HG02885 (cell line): ENCODE measurements around the gene EHD3.
A peak's percentile ranks its signal among the peaks of the same experiment; 100 is the strongest.

Experiments
- ATAC-seq: cut with Tn5 transposase; IDR thresholded peaks from one replicate; pipeline ENCODE4 v1.9.1; 2021; ENCODE audit warnings: mild to moderate bottlenecking; ENCODE audit not compliant: unreplicated experiment, poor library complexity

The EHD3 gene

DNA sequence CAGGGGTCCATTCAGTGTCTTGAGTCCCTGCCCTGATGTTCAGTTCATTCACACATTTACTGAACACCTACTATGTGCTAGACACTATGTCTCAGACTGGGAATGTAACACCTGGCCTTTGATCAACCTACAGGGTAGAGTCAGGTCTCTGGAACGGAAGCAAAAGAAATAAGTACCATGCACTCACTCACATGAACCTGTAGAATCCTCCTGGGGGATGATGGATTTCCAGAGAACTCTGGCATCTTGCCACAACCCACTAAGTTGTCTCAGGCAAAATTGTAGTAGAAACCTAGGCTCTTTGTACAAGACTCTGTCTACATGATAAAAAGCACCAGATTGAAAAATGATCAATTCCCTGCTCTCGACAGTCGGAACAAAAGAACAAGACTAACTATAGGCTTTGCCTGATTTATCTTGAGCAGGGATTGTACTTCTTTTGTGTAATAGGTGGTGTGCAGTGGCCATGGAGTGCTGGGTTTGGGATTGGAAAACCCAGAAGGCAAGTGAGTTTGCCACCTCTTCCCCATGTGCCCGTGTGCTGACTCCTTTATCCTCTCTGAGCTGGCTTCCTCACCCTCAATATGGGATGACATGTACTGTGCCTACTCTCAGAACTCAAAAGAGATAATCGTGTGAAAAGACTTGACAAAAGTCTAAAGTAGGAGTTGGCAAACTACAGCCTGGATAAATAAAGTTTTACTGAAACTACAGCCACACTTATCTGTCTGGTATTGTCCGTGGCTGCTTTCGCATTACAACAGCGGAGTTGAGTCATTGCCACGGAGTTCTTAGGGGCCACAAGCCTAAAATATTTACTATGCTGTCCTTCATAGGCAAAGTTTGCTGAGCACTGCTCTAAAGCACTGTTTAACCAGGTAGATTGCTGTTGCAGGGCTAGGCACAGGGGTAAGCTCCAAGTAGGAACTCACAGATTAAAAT, 21.0 kb upstream of the EHD3 start:
- no peak for ATAC-seq

DNA sequence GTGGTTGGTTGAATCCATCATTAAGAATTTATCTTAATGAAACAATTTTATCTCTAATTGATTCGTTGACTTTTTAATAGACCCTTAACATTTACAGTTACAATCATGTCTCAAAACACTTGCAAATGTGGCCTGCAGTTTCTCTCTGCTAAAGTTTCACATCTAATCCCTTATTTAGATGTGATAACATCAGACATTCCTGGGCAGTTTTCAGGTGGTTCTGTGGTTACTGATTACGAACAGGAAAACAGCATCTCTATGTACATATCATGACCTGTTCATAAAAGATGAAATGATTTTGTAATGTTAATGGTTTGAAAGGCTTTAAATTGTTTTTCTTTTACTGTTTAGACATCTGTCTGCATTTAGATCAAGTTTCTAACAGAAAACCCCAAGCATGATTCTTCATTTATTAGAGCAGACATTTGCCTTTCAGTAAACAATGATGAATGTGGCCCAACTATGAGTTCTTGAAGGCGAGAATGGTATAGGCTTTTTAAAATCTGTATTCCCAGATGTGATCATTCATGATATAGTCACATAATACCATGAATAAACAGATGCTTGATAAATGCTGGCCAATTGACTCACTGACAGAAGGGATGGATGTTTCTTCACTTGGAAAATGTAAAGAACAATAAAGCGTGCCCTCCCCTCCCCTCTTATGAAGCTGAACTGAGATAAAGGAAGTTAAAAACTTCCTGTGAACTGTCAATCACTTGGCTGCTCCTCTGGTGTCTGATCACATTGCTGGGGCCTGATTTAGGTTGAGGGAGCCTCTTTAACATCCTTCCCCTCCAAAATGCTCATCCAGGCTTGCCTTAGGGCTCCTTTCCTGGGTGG, 20.1 kb upstream of the EHD3 start:
- ATAC-seq: no peak

DNA sequence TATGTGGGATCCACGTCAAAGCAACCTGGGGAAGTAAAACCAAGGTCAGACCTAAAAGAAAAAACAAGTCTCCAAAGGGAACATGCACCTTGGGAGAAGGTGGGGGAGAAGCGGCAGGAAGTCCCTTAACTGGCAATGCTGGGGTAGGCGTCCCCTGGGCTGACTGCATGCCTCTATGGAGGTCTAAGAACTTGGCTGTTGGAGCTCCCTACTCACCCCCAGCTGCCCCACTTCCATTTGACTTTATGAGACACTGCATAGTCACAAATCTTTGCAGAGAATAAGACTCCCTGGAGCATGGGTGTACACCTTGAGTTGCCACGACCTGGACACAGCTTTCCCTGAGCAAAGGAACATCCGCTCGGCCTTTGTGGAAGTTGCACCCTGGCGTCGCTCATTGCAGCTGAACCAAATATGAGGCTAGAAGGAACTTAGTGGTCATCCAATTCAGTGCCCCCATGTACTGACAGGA, 19.5 kb upstream of the EHD3 start:
- ATAC-seq: no peak

DNA sequence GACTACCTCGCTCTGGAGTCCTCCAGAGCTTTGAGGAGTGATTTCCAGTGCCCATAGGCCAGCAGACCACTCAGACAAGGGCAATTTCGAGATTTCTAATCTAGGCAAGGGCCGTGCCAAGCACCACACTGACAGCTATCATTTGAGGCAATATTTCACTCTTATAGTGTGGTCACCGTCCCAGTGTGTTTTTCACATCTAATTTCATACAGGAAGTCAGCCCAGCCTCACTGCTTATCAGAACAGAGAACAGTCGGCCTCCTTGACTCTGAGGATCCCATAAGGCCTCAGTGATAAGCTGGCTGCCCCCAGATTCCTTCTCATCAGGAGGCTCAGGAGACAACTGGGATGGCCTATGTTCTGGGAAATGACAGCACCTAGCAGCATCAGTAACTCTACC, 17.2 kb upstream of the EHD3 start:
- peak; percentile 49 for ATAC-seq

DNA sequence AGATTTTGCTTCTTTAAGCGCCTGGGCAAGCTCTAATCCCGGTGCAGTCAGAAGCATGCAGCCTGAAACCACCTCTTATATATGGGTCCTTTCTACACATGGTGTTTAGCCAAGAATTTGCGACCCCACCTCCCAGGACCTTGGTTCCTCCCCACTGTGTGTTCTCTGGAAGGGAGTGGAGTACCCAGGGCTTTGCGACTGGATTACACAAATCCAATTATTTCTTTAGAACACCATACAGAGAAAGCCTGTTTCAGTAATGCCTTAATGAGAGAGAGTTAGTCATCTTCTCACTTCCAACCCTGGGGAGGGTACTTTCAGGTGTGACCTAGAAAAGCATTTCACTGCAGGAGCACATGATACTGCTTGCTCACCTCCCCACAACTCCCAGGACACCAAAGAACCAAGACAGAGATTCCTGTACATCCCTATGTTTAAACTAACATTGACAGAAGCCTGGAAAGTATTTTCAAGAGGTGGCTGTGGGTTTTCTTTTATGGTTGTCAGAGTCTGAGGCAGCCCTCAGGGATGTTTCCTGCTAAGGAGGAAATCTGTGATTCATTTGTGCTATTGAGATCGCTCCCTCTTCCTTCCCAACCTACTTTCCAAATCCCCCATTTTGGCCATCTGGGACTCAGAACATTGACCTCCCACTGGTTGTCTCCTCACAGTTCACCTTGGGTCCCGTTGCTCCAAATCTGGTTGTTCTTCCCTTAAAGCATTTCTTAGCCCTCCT, 16.3 kb upstream of the EHD3 start, which contains the start of gene CAPN14:
Gene CAPN14 (minus strand): TSS at position 51 of the 736 bp plus-strand sequence. CDS start 12,068 bp downstream, outside the sequence.
- no peak for ATAC-seq

DNA sequence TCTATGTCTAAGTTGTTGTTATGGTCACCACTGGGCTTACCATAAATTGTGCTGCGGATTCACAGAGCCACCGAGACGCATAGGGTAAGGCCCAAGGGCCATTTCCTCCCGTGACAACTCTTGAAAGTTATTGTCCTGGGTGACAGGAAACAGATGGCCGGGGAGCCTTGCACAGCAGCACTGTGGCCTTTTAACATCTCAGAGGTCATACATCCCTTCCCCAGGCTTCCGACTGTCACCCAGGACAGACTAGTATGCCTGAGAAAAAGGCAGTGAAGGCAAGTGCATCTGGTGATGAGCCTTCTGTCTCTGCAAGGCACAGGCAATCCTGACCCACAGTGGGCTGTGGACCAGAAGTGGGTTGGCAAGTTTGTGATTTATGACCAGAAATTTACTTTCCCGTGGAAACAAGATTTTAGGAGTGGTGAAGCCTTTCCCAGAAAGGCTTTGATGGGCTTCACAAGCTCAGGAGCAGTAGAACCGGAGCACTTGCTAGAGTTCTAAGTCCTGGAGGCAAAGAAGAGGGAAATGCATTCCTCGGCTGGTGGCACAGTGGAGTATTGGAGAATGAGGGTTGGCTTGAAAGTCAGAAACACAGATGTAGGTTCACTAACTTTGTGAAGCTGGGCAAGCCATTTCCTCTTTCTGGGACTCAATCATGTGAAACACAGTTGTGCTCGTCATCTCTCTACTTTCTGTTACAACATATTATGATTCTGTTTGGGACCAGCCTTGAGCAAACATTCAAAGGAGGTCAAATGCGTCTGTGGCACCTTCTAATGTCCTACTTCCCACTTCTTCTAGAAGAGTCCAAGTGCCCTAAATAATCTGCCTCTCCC, 14.6 kb upstream of the EHD3 start:
- ATAC-seq: peak; percentile 78

DNA sequence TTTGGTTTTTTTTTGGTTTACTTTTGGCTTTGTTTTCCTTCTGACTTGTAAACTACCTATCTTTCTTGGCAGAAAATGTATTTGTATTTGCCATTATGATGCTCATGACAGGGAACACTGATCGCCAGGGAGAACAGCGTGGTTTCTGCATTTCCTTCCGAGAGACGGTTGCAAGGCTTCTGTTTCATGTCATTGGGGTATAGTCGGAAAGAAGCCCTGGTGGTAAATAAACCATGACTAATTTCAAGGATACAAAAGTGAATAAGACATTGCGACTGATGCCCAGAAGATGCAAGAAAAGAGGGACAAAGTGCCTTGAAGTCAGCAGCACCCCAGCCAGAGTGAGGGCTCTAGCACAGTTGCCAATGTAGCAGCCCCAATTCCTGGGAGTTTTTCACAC, 12.4 kb upstream of the EHD3 start:
- no peak for ATAC-seq

DNA sequence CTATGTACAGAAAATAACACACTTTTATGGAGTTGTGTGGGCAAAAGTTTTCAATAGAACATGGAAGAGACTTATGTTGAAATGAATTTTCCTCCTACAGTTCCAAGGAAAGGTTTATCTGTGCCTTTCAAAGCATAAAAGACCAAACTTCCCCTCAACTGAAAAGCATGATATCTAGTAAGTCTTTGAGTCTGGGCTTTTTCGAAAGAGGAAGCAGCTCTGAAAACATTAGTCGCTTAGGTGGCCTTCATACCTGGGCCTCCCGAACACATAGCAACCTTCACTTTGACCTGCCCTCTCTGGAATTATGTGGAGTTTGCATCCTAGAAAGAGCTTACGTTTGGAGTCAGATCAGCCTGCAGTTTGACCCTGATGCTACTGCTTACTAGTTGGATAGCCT, 11.9 kb upstream of the EHD3 start:
- no peak for ATAC-seq

DNA sequence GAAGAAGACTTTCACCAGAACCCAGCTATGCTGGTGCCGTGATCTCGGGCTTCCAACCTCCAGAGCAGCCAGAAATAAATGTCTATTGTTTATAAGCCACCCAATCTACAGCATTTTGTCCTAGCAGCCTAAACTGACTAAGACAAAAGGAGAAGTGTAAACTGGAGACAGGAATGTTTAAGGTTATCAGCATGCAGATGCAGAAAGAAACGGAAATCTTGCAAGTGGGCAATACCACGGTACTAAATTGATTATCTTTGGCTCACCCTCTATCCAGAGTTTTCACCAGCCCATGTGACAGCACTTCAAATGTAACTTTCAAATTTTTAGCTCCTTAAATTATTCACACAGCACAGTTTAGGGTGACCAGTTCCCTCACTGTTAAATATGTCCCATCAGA, 10.9 kb upstream of the EHD3 start:
- ATAC-seq: no peak

DNA sequence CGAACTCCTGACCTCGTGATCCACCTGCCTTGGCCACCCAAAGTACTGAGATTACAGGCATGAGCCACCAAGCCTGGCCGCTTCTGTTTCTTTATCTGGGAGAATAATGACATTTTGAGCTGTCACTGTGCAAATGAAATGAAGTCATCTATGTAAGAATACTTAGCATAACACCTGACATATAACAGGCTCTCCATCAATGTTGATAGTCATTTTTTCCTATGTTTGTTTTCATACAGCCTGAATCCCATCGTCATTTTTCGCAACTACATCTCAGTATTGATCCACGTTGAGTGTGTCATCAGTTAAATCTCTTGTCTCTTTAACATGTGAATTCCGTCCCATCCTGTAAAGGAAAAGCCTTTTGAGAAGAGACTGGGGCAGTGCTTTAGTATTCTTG, 10.2 kb upstream of the EHD3 start:
- ATAC-seq: no peak

DNA sequence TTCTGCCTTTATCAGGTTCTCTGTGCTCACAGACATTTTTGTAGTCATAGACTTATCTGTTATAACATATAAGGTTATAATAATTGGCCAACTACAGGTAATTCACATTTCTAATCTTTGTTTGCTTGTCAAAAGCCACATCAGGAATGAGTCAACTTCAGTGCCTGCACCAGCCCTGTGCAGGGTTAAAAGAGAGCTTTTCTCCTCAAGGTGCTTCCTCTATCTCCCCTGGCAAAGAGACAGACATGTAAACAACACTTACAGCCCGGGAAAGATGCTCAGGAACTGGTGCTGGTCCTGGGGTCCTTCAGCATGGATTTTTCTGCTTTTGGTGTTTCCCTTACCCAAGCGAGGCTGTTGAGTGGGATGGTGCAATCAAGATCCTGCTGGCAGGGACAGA, 7.7 kb upstream of the EHD3 start:
- no peak for ATAC-seq

DNA sequence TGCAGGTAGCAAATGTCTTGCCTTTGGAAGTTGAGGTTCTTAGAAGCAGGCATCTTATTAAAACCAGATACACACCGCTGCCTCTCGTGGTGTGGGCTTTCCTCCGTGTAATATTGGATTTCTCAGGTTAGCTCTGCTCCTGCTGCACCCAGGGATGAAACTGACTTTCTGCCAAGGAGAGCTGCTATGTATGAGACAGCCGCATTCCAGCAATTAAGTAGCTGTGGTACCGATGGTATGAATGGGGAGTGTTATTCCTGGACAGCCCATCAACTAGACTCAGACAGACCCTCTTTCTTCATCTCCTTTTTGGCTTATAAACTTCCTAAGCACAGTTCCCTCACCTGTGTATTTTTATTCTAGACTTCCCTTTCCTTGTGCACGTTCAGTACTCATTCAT, 6.8 kb upstream of the EHD3 start:
- ATAC-seq: no peak

DNA sequence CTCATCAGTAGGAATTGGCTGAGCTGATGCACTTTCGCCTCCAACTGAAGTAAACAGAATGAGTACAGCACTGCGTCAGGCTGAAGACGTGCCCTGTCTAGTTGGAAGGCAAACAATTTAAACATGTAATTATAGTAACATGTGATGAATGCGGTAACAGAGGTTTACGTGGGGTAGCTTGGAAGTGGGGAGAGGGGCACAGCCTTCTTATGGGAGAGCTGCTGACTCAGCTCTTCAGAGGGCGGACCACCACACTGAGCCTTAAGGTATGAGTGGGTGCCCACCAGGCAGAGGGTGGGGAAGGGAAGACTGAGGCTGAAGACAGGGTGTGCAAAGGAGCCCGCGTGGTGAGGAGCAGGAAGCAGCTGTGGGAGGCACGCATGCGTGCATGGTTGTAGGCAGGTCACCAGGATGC, 6.2 kb upstream of the EHD3 start:
- no peak for ATAC-seq

DNA sequence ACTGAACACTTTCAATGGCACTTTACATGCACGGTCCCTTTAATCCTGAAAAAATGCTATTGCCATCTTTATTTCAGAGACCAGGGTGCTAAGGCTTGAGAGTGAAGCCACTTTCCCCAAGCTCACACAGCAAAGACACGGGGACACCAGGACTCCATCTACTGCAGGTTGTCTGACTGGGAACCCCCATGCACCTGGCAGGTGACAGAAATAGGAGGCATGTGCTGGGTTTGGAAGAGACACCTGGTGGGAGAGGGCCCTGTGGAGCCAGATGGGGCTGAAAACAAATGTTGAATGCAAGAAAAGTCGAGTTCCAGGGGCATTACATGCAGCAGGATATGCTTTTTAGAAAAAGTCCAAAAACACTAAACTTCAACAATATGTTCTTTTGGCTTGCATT, 5.2 kb upstream of the EHD3 start:
- ATAC-seq: no peak

DNA sequence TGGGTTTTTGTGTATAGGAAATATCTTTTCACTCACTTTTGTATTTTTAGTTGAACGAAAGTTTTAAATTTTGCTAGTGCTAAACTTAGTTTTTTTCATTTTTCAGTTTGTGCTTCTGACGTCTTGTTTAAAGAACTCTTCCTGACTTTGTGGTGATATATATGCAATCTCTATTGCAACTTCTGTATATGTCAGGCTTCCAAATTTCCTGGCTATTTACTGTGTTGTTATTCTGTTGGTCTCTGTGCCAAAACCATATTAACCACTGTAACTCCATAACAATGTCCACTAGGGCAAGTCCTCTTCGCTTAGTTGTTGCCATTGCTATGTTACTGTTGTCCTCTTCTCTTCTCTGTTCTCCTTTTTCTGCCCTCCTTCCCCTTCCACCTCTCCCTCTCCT, 3.2 kb upstream of the EHD3 start:
- no peak for ATAC-seq

DNA sequence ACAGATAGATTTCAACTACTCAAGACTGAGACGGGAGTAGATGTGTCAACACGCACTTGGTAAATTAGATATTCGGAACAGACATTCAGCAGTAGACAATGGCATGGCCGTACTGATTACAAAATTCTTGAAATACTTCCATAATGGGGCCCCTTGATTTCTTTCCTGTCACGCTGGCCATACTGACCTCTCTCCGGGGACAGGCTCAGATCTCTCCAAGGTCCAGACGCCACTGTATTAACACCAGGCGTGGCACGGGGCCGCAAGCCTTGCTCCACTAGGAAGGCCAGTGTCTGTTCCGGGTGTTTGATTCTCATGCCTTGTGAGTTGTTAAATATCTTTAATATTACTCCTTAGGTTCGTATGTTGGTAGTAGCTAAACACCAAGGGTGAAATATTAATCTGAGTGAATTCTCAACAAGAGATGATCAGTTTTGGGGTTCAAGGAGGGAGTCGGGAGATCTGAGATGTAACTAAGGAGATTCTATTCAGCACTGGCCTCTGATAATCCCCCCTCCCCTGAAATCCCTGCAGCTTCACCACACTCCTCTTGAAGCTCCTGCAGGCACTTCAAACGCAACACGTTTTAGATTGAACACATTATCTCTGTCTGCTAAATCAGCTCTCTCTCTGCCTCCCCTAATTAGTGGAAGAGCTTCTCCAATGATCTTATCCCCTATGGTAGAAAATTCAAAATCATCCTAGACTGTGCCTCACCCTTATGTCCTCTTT, 2.2 kb upstream of the EHD3 start:
- no peak for ATAC-seq

DNA sequence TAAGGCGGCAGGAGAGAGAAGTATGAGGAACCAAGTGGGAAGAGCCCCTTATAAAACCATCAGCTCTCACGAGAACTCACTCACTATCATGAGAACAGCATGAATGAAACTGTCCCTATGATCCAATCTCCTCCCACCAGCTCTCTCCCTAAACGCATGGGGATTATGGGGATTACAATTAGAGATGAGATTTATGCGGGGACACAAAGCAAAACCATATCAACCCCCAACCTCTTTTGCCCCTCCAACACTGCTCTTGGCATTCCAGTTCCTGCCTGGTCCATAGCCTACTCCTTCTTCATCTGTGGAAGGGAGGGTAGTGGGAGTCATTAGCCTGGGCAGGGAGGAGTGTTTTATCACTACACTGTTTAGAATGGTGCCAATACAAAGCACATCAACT, 1.4 kb upstream of the EHD3 start:
- ATAC-seq: no peak

DNA sequence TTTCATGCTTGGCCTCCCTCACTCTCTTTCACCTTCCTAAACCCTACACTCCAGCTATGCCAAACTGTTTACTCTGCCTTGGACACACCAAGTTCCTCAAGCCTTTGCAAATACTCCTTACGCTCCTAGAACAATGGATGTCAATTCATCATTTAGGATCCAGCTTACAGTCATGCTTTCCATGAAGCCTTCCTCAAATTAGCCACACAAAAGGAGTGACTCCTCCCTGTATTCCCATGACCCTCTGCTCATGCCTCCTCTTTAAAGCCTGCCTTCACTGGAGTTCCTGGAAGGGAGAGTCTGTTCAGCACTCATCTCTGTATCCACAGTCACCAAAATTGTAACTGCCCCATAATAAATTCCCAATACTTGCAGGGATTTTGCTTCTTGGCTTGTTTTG, 721 bp upstream of the EHD3 start:
- ATAC-seq: no peak
